ENCODE data around the gene MGRN1.

The MGRN1 gene

DNA sequence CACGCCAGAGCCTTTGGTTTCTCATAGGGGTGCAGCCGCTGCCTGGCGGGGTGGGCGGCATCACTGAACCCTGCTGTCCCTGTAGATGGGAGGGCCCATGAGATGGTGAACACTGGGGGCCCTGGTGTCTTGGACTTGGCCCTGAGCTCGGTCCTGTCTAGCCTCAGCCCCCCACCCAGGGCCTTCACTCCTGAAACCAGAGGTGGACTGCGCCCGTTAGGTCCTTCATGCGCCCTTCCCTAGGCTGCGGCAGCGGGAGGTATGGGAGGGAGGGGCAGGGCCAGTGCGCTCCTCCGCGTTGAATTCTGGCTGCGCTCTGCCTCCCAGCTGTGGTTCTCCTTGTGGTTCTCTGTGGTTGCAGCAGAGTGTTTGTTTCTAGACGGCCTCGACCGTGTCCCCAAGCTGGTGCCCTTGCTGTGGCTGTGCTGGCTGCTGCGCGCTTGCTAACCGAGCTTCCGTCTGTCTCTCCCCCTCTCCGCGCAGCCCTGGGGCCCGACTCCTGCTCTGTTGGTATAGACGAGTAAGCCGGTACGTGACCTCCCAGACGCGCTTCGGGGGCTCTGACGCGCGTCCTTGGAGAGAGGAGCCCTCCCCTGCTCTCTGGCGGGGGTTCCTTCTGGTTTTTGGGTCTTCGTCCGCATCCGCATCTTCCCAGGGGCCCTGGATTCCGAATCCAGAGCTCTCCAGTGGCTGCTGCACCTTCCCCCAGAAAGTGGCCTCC is 61.3 kb downstream of the MGRN1 start:
- no peak for DNase-seq (ENCODE audit: insufficient read length)
- TF ChIP-seq TAF1 (IDR thresholded peaks at IDR 0.05; ENCODE audit: borderline replicate concordance, low read depth, low read length) (no peak), POLR2AphosphoS5 (IDR thresholded peaks at IDR 0.05; ENCODE audit: low read depth, low read length) (no peak), POLR2A (IDR thresholded peaks at IDR 0.05; ENCODE audit: low read depth, low read length) (no peak)
- FAIRE-seq = no peak

DNA sequence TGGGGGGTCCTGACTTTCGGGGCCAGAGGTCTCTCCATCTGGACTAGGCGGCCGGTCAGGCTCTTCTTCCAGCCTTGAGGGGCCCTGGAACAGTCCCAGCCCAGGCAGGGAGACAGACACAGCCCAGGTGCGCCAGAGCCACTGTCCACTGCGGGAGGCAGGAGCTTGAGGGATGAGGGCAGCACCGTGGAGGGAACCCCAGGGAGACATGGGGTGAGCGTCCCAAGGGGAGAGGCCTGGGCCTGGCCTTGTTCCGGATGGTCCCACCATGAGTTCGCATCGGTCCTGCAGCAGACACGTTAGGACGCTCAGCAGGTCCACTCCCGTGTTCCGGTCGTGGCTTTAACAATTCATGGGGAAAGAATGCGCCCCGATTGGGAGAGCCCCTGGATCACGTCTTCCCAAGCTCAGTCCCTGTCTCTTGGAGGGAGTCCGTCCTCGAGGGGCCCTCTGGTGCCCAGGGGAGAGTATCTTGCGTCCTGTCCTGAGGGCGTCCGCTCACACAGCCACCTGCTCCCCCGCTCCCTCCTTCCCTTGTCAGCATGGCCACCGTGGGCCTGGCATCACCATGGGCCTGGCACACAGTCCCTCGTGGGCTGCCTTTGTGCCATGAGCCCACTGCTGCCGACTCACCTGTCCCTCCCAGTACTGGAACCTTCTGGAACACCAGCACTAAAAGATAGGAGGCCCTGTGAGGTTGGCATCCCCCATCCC is 62.0 kb downstream of the MGRN1 start:
- TF ChIP-seq TAF1 (IDR thresholded peaks at IDR 0.05; ENCODE audit: borderline replicate concordance, low read depth, low read length) = no peak
- DNase-seq (ENCODE audit: insufficient read length) (no peak), FAIRE-seq (no peak)

DNA sequence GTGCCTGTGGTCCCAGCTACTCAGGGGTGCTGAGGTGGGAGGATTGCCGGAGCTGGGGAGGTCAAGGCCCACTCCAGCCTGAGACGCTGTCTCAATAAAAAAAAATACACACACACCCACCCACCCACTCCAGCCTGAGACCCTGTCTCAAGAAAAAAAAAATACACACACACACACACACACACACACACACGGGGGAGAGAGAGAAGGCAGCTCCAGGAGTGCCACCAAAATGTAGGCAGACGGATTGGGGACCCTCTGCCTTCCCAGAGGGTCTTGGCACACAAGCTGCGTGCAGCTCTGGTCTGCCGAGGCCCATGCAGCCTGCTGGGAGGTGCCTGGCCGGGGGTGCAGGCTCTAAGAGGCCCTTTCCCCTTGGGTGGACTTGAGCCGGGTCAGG is 62.8 kb downstream of the MGRN1 start:
- DNase-seq (ENCODE audit: insufficient read length) (no peak), FAIRE-seq (no peak)
- TF ChIP-seq POLR2AphosphoS5 (IDR thresholded peaks at IDR 0.05; ENCODE audit: low read depth, low read length) = no peak
- TF ChIP-seq POLR2A (IDR thresholded peaks at IDR 0.05; ENCODE audit: low read depth, low read length) = no peak
- TF ChIP-seq TAF1 (IDR thresholded peaks at IDR 0.05; ENCODE audit: borderline replicate concordance, low read depth, low read length) = no peak

GRCh38 chr16:4687946-4688673 is 63.5 kb downstream of the MGRN1 start:
- TF ChIP-seq POLR2AphosphoS5 (IDR thresholded peaks at IDR 0.05; ENCODE audit: low read depth, low read length) (no peak), TAF1 (IDR thresholded peaks at IDR 0.05; ENCODE audit: borderline replicate concordance, low read depth, low read length) (no peak), POLR2A (IDR thresholded peaks at IDR 0.05; ENCODE audit: low read depth, low read length) (no peak)

GRCh38 chr16:4688674-4689045 is 64.0 kb downstream of the MGRN1 start:
- DNase-seq (ENCODE audit: insufficient read length) = no peak
- FAIRE-seq = no peak
- TF ChIP-seq TAF1 (IDR thresholded peaks at IDR 0.05; ENCODE audit: borderline replicate concordance, low read depth, low read length) (no peak), POLR2A (IDR thresholded peaks at IDR 0.05; ENCODE audit: low read depth, low read length) (no peak), POLR2AphosphoS5 (IDR thresholded peaks at IDR 0.05; ENCODE audit: low read depth, low read length) (no peak)

More at GRCh38 chr16:4687946-4688673, 63.5 kb downstream of the MGRN1 start:
- DNase-seq (ENCODE audit: insufficient read length) = no peak
- no peak for FAIRE-seq

DNA sequence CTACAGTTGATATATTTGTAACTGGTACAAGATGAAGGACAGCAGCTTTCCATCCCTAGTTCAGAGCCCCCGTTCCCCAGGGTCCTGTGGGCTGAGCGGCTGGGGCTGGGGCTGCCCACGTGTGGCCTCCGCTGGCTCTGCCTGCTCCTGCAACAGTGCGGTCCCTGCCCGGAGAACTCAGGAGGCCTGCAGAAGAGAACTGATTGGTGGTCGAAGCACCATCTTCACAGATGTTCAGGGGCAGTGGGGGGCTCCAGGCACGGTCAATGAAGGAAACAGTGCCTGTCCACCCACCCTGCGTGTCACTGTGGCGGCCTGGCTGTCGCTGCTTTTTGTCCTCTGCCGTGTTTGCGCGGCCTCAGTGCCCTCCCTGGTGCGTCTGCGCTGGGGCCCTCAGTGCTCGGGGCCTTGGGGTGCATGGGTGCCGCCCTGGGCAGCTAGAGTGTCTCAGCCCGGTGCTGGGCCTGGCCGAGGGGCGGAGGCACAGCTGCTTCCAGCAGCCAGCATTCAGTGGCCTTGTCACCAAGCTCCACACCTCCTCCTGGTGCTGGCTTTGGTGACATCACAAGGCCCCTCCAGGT is 64.6 kb downstream of the MGRN1 start:
- no peak for FAIRE-seq
- no peak for TF ChIP-seq POLR2A (IDR thresholded peaks at IDR 0.05; ENCODE audit: low read depth, low read length)
- TF ChIP-seq TAF1 (IDR thresholded peaks at IDR 0.05; ENCODE audit: borderline replicate concordance, low read depth, low read length) = no peak
- no peak for TF ChIP-seq POLR2AphosphoS5 (IDR thresholded peaks at IDR 0.05; ENCODE audit: low read depth, low read length)
- no peak for DNase-seq (ENCODE audit: insufficient read length)

DNA sequence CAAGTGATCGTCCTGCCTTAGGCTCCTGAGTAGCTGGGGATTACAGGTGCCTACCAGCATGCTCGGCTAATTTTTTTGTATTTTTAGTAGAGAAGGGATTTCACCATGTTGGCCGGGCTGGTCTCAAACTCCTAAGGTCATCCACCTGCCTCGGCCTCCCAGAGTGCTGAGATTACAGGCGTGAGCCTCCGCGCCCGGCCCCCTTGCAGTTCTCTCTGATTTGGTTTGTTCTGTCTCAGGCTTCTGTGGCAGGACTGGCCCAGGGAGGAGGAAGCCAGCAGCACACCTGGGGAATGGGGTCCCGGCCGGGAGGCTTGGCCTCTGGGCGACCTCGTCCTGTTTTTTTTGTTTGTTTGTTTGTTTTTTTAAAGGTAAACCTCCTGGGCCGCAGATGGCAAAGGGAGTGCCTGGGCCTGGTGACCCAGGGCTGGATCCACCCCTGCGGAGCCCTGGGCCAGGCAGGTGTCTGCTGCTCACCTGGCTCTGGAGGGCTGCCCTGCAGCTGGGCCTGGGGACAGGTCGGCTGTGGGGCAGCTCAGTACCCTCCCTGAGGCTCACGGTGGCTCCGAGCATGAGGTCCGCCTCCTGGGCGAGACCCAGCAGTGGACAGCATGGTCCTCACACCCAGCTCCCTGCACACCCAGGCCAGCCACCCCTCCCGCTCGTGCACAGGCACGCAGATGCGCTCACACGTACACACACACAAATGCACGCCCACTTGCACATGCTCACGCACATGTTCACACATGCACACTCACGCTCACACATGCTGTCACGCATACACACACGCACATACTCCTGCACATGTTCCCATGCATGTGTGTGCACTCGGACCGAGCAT is 65.5 kb downstream of the MGRN1 start:
- TF ChIP-seq POLR2AphosphoS5 (IDR thresholded peaks at IDR 0.05; ENCODE audit: low read depth, low read length) (peak; percentile 80; the same call in 1 of the 2 replicates), TAF1 (IDR thresholded peaks at IDR 0.05; ENCODE audit: borderline replicate concordance, low read depth, low read length) (no peak), POLR2A (IDR thresholded peaks at IDR 0.05; ENCODE audit: low read depth, low read length) (0 out of 2 replicates have a peak, but pooled peaks have one; percentile 28)
- DNase-seq (ENCODE audit: insufficient read length) = no peak
- no peak for FAIRE-seq

DNA sequence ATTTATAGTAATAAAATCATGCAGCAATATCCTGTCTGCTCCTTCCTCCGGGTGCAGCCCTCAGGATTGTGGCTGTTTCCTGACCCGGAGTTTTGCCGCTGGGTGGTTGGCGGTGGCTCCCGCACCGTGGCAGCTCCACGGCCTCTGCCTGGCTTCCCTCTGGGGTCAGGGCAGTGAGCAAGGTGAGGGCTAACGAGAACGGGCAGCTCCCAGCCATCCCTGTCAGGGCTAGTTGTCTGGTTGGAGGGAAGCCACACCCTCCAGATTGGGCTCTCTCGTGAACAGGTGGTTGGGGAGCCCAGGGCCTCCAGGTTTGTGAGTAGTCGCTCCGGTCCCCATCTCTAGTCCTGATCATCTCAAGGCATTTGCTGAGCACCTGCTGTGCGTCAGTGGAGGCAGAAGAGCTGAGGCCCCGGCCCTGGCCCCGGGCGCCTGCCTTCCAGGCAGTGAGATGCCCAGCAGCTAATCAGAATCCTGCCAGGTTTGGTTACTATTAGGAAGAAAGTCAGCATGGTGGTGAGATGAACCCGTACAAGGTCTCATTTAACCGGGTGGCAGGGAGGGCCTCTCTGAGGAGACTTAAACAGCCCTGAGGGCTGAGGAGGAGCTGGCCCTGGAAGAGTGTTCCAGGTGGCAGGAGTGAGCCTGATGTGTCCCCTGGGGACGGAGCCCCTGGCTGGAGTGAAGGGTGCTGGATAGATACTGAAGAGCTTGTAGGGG is 66.5 kb downstream of the MGRN1 start:
- no peak for FAIRE-seq
- no peak for DNase-seq (ENCODE audit: insufficient read length)
- TF ChIP-seq POLR2AphosphoS5 (IDR thresholded peaks at IDR 0.05; ENCODE audit: low read depth, low read length) (no peak), POLR2A (IDR thresholded peaks at IDR 0.05; ENCODE audit: low read depth, low read length) (no peak), TAF1 (IDR thresholded peaks at IDR 0.05; ENCODE audit: borderline replicate concordance, low read depth, low read length) (no peak)

- TF ChIP-seq POLR2A (IDR thresholded peaks at IDR 0.05; ENCODE audit: low read depth, low read length) (no peak), POLR2AphosphoS5 (IDR thresholded peaks at IDR 0.05; ENCODE audit: low read depth, low read length) (no peak), TAF1 (IDR thresholded peaks at IDR 0.05; ENCODE audit: borderline replicate concordance, low read depth, low read length) (no peak)
- DNase-seq (ENCODE audit: insufficient read length) = no peak
- FAIRE-seq = no peak
These were observed 67.2 kb downstream of the MGRN1 start for GRCh38 chr16:4691666-4692412.

Measured in GM12892 (cell line).